ENCODE measurements around the gene COLEC11. TPM values are rescaled to one million over a fixed set of nuclear protein-coding genes. Genes with fewer than 3 reads are reported as not detected.

The COLEC11 gene
- total RNA-seq, 3 donors from 2014 or later (not counting 1 experiment from before 2014, with no cell fraction given) = 0.61 TPM; not detected in 2

- H3K36me3 Mint-ChIP-seq = no peaks in the 10 kb centered on the region
- no peaks in the 10 kb centered on the region for H3K9me3 Mint-ChIP-seq
- intact Hi-C loops (cut with micrococcal nuclease) = no loop called here
- no peaks in the 10 kb centered on the region for H3K9me3 ChIP-seq (ENCODE audit: control insufficient read depth, insufficient read depth, low read length)
- 89% methylated on average over 18 of the region's 18 CpGs for WGBS (ENCODE audit: insufficient coverage)
- H3K4me3 ChIP-seq (ENCODE audit: low read length) = no peak overlapping the region
- ATAC-seq (no peak), DNase-seq (no peak)
- no peak overlapping the region for H3K27ac Mint-ChIP-seq
- H3K27me3 Mint-ChIP-seq (ENCODE audit: low read depth in 2 of 2) = peaks cover 0 to 3% of the 10 kb centered on the region in 2 donors
- no peaks in the 10 kb centered on the region for H3K36me3 ChIP-seq (ENCODE audit: control insufficient read depth, insufficient read depth, low read length)
- H3K4me3 Mint-ChIP-seq = no peak overlapping the region
- no peaks in the 10 kb centered on the region for H3K4me1 ChIP-seq (ENCODE audit: control insufficient read depth, insufficient read depth, low read length)
- H3K27ac ChIP-seq (ENCODE audit: low read length) = no peak overlapping the region
- H3K4me1 Mint-ChIP-seq = no peaks in the 10 kb centered on the region
- H3K27me3 ChIP-seq (ENCODE audit: control insufficient read depth, insufficient read depth, low read length) = no peaks in the 10 kb centered on the region
- TF ChIP-seq, protein P1, sequence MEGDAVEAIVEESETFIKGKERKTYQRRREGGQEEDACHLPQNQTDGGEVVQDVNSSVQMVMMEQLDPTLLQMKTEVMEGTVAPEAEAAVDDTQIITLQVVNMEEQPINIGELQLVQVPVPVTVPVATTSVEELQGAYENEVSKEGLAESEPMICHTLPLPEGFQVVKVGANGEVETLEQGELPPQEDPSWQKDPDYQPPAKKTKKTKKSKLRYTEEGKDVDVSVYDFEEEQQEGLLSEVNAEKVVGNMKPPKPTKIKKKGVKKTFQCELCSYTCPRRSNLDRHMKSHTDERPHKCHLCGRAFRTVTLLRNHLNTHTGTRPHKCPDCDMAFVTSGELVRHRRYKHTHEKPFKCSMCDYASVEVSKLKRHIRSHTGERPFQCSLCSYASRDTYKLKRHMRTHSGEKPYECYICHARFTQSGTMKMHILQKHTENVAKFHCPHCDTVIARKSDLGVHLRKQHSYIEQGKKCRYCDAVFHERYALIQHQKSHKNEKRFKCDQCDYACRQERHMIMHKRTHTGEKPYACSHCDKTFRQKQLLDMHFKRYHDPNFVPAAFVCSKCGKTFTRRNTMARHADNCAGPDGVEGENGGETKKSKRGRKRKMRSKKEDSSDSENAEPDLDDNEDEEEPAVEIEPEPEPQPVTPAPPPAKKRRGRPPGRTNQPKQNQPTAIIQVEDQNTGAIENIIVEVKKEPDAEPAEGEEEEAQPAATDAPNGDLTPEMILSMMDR (IDR thresholded peaks at IDR 0.05) = no peak
Measured at GRCh38 chr2:3680548-3681345, 85.8 kb downstream of the COLEC11 start.

- DNase-seq = no peak
- Mint-ChIP-seq H3K27me3 (ENCODE audit: low read depth in 2 of 2) (peaks cover 0 to 3% of the 10 kb centered on the region in 2 donors), H3K9me3 (no peaks in the 10 kb centered on the region), H3K27ac (no peak overlapping the region), H3K36me3 (no peaks in the 10 kb centered on the region), H3K4me3 (no peak overlapping the region), H3K4me1 (no peaks in the 10 kb centered on the region)
- Histone ChIP-seq H3K9me3 (ENCODE audit: control insufficient read depth, insufficient read depth, low read length) (no peaks in the 10 kb centered on the region), H3K4me3 (ENCODE audit: low read length) (no peak overlapping the region), H3K4me1 (ENCODE audit: control insufficient read depth, insufficient read depth, low read length) (no peaks in the 10 kb centered on the region), H3K27ac (ENCODE audit: low read length) (no peak overlapping the region), H3K36me3 (ENCODE audit: control insufficient read depth, insufficient read depth, low read length) (no peaks in the 10 kb centered on the region), H3K27me3 (ENCODE audit: control insufficient read depth, insufficient read depth, low read length) (no peaks in the 10 kb centered on the region)
- intact Hi-C loops (cut with micrococcal nuclease) = no loop called here
- TF ChIP-seq, protein P1 (IDR thresholded peaks at IDR 0.05) = no peak
- no peak for ATAC-seq
- WGBS (ENCODE audit: insufficient coverage) = 86% methylated on average over 4 of the region's 5 CpGs
Measured at GRCh38 chr2:3681625-3682024, 86.7 kb downstream of the COLEC11 start.

GRCh38 chr2:3682811-3683210 is 87.9 kb downstream of the COLEC11 start:
- no peaks in the 10 kb centered on the region for H3K4me1 Mint-ChIP-seq
- DNase-seq (no peak), ATAC-seq (no peak)
- H3K27ac ChIP-seq (ENCODE audit: low read length) = no peak overlapping the region
- H3K27ac Mint-ChIP-seq = no peak overlapping the region
- TF ChIP-seq, protein P1 (IDR thresholded peaks at IDR 0.05) = no peak
- WGBS (ENCODE audit: insufficient coverage) = 62% methylated on average over 5 of the region's 6 CpGs
- H3K4me3 Mint-ChIP-seq = no peak overlapping the region
- no peak overlapping the region for H3K4me3 ChIP-seq (ENCODE audit: low read length)
- no peaks in the 10 kb centered on the region for H3K36me3 ChIP-seq (ENCODE audit: control insufficient read depth, insufficient read depth, low read length)
- no peaks in the 10 kb centered on the region for H3K36me3 Mint-ChIP-seq
- H3K9me3 Mint-ChIP-seq = no peaks in the 10 kb centered on the region
- peaks cover 0 to 3% of the 10 kb centered on the region in 2 donors for H3K27me3 Mint-ChIP-seq (ENCODE audit: low read depth in 2 of 2)
- no peaks in the 10 kb centered on the region for H3K27me3 ChIP-seq (ENCODE audit: control insufficient read depth, insufficient read depth, low read length)
- H3K4me1 ChIP-seq (ENCODE audit: control insufficient read depth, insufficient read depth, low read length) = no peaks in the 10 kb centered on the region
- intact Hi-C loops (cut with micrococcal nuclease) = no loop called here
- no peaks in the 10 kb centered on the region for H3K9me3 ChIP-seq (ENCODE audit: control insufficient read depth, insufficient read depth, low read length)

All from natural killer cell (primary cell).